ENCODE measurements around the gene GALNT10. TPM values are rescaled to one million over a fixed set of nuclear protein-coding genes. Genes with fewer than 3 reads are reported as not detected.
"Not testable (repeated sequence)": the region's sequence is repeated elsewhere in the genome, so short reads cannot be mapped to it uniquely, and the experiment has no call there.

Gene GALNT10
- total and polyA plus RNA-seq, 2 donors from 2014 or later = 13.0 to 44.3 TPM

- H3K9me3 ChIP-seq (ENCODE audit: control insufficient read depth in 2 of 3, insufficient read depth in 1 of 3, low read length in 3 of 3) = no peaks in the 10 kb centered on the region
- no peaks in the 10 kb centered on the region for H3K27me3 ChIP-seq (ENCODE audit: control insufficient read depth, insufficient read depth, low read length)
- no peak overlapping the region for H3K9ac ChIP-seq (ENCODE audit: low read length in 3 of 3)
- FAIRE-seq (no peak), DNase-seq (no peak)
- intact Hi-C loops (cut with DNase I) = no loop called here
- no peaks in the 10 kb centered on the region for H3K36me3 ChIP-seq (ENCODE audit: control insufficient read depth in 2 of 3, insufficient read depth in 3 of 3, low read length in 3 of 3)
- H3K27ac ChIP-seq (ENCODE audit: low read depth in 2 of 2, low read length in 2 of 2) = no peak overlapping the region
- H3K4me1 ChIP-seq (ENCODE audit: control insufficient read depth in 2 of 3, insufficient read depth in 2 of 3, low read depth in 1 of 3, low read length in 3 of 3) = no peaks in the 10 kb centered on the region
- no peak overlapping the region for H3K4me3 ChIP-seq (ENCODE audit: low read length in 3 of 3)
- TF ChIP-seq CTCF (IDR thresholded peaks at IDR 0.05; ENCODE audit: borderline replicate concordance, extremely low read depth, insufficient read depth) = no peak
Measured at GRCh38 chr5:154147666-154148065, 42.9 kb upstream of the GALNT10 start.

DNA sequence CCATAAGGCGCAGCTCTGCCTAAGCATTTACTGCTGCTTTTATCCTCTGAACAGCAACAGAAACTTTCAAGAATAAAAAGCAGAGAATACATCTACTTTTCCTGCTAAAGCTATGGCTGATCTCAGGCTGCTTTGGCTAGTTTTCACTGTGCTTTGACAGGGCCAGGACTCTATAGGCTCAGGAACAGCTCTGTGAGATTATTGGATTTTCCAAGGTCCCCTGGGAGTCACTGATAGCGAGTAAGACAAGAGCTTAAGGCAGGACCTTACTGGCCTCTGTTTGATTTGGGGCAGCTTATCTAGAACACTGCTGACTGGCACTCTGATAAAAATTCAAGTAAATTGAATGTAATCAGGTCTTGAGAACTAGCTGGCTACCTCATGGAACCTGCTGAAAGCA is 40.1 kb upstream of the GALNT10 start:
- H3K4me1 ChIP-seq (ENCODE audit: control insufficient read depth in 2 of 3, insufficient read depth in 2 of 3, low read depth in 1 of 3, low read length in 3 of 3); H3K27ac ChIP-seq (ENCODE audit: low read depth in 2 of 2, low read length in 2 of 2); H3K36me3 ChIP-seq (ENCODE audit: control insufficient read depth in 2 of 3, insufficient read depth in 3 of 3, low read length in 3 of 3); H3K27me3 ChIP-seq (ENCODE audit: control insufficient read depth, insufficient read depth, low read length); DNase-seq; FAIRE-seq; H3K4me3 ChIP-seq (ENCODE audit: low read length in 3 of 3); H3K9me3 ChIP-seq (ENCODE audit: control insufficient read depth in 2 of 3, insufficient read depth in 1 of 3, low read length in 3 of 3); intact Hi-C loops (cut with DNase I); H3K9ac ChIP-seq (ENCODE audit: low read length in 3 of 3): not testable (repeated sequence)

GRCh38 chr5:154157483-154158378 is 32.8 kb upstream of the GALNT10 start:
- Histone ChIP-seq H3K27ac (ENCODE audit: low read depth in 2 of 2, low read length in 2 of 2) (no peak overlapping the region), H3K4me1 (ENCODE audit: control insufficient read depth in 2 of 3, insufficient read depth in 2 of 3, low read depth in 1 of 3, low read length in 3 of 3) (no peaks in the 10 kb centered on the region), H3K9me3 (ENCODE audit: control insufficient read depth in 2 of 3, insufficient read depth in 1 of 3, low read length in 3 of 3) (no peaks in the 10 kb centered on the region), H3K36me3 (ENCODE audit: control insufficient read depth in 2 of 3, insufficient read depth in 3 of 3, low read length in 3 of 3) (no peaks in the 10 kb centered on the region), H3K9ac (ENCODE audit: low read length in 3 of 3) (no peak overlapping the region), H3K4me3 (ENCODE audit: low read length in 3 of 3) (no peak overlapping the region), H3K27me3 (ENCODE audit: control insufficient read depth, insufficient read depth, low read length) (no peaks in the 10 kb centered on the region)
- intact Hi-C loops (cut with DNase I) = no loop called here
- FAIRE-seq (no peak), DNase-seq (no peak)
- no peak for TF ChIP-seq CTCF (IDR thresholded peaks at IDR 0.05; ENCODE audit: borderline replicate concordance, extremely low read depth, insufficient read depth)

GRCh38 chr5:154158379-154158737 is 32.2 kb upstream of the GALNT10 start:
- no peak for FAIRE-seq
- no peak for DNase-seq
- no peaks in the 10 kb centered on the region for H3K27me3 ChIP-seq (ENCODE audit: control insufficient read depth, insufficient read depth, low read length)
- no peak for TF ChIP-seq CTCF (IDR thresholded peaks at IDR 0.05; ENCODE audit: borderline replicate concordance, extremely low read depth, insufficient read depth)
- no peaks in the 10 kb centered on the region for H3K4me1 ChIP-seq (ENCODE audit: control insufficient read depth in 2 of 3, insufficient read depth in 2 of 3, low read depth in 1 of 3, low read length in 3 of 3)
- no peak overlapping the region for H3K9ac ChIP-seq (ENCODE audit: low read length in 3 of 3)
- intact Hi-C loops (cut with DNase I) = no loop called here
- H3K36me3 ChIP-seq (ENCODE audit: control insufficient read depth in 2 of 3, insufficient read depth in 3 of 3, low read length in 3 of 3) = no peaks in the 10 kb centered on the region
- no peak overlapping the region for H3K27ac ChIP-seq (ENCODE audit: low read depth in 2 of 2, low read length in 2 of 2)
- H3K4me3 ChIP-seq (ENCODE audit: low read length in 3 of 3) = no peak overlapping the region
- H3K9me3 ChIP-seq (ENCODE audit: control insufficient read depth in 2 of 3, insufficient read depth in 1 of 3, low read length in 3 of 3) = no peaks in the 10 kb centered on the region
